HEK293 (cell line): ENCODE measurements around the gene FOXO3.
A peak's percentile ranks its signal among the peaks of the same experiment; 100 is the strongest.

ENCODE experiments used
- CTCF ChIA-PET: fragments of 350-600 bp; formaldehyde crosslinking; extraction: SDS; loops from one replicate; lab custom pipeline; 2021; ENCODE audit warnings: antibody characterized with exemption; lab: Yijun Ruan, JAX
- POLR2A ChIA-PET: fragments of 300-600 bp; formaldehyde crosslinking; extraction: SDS; loops from one replicate; lab custom pipeline; 2020; ENCODE audit warnings: antibody characterized with exemption, inconsistent platforms; lab: Yijun Ruan, JAX
- H3K27ac ChIP-seq: fragments of 200-500 bp; sonication (Bioruptor generic); 2 replicates; pipeline ENCODE4 v1.5.1; 2014; ENCODE audit warnings: low read depth, low read length, control low read depth, inconsistent platforms; ENCODE audit errors: extremely low read depth
- H3K36me3 ChIP-seq, 2 experiments: fragments of 200-500 bp in 1 of 2; sonication (Bioruptor generic) in 1 of 2; 1 replicate in 1 of 2; 2 replicates in 1 of 2; pipeline ENCODE4 v1.5.1; 2014 to 2017; ENCODE audit warnings: inconsistent platforms in 2 of 2, low read length in 2 of 2; ENCODE audit not compliant: control insufficient read depth in 2 of 2, insufficient read depth in 1 of 2
- H3K4me1 ChIP-seq: fragments of 200-500 bp; sonication (Bioruptor generic); 2 replicates; pipeline ENCODE4 v1.5.1; 2014; ENCODE audit warnings: mild to moderate bottlenecking, low read length, inconsistent platforms; ENCODE audit not compliant: control insufficient read depth, insufficient read depth
- H3K4me3 ChIP-seq: 2 replicates; pipeline ENCODE4 v1.5.1; 2011; ENCODE audit warnings: low read depth, mild to moderate bottlenecking, control low read depth, low read length, moderate library complexity
- H3K9me3 ChIP-seq: fragments of 200-500 bp; sonication (Bioruptor generic); 2 replicates; pipeline ENCODE4 v1.5.1; 2014; ENCODE audit warnings: low read depth, low read length, inconsistent platforms; ENCODE audit not compliant: control insufficient read depth, insufficient read depth
- FEZF1 ChIP-seq: fragments of 450-650 bp; formaldehyde crosslinking; IDR thresholded peaks from 2 replicates; pipeline ENCODE4 v1.5.1; 2016; ENCODE audit warnings: missing biosample characterization, missing genetic modification characterization
- IKZF3 ChIP-seq: fragments of 450-650 bp; IDR thresholded peaks from 2 replicates; pipeline ENCODE4 v1.5.0; 2018; ENCODE audit warnings: missing biosample characterization, mild to moderate bottlenecking, missing genetic modification characterization, moderate library complexity
- MZF1 ChIP-seq: fragments of 450-650 bp; formaldehyde crosslinking; IDR thresholded peaks from 2 replicates; pipeline ENCODE4 v1.5.1; 2017; ENCODE audit warnings: missing biosample characterization, missing genetic modification characterization, borderline replicate concordance
- OSR2 ChIP-seq: fragments of 450-650 bp; formaldehyde crosslinking; IDR thresholded peaks from 2 replicates; pipeline ENCODE4 v1.5.1; 2016; ENCODE audit warnings: missing biosample characterization, missing genetic modification characterization
- SCRT1 ChIP-seq: fragments of 450-650 bp; formaldehyde crosslinking; IDR thresholded peaks from 2 replicates; pipeline ENCODE4 v1.5.1; 2016; ENCODE audit warnings: missing biosample characterization, missing genetic modification characterization, borderline replicate concordance
- SP7 ChIP-seq: fragments of 450-650 bp; formaldehyde crosslinking; IDR thresholded peaks from 2 replicates; pipeline ENCODE4 v1.5.1; 2016; ENCODE audit warnings: missing biosample characterization, missing genetic modification characterization
- TRIM28 ChIP-seq: IDR thresholded peaks from 2 replicates; pipeline ENCODE4 v1.6.1; 2011; ENCODE audit warnings: low read length, control low read depth, borderline replicate concordance
- WT1 ChIP-seq: fragments of 450-650 bp; formaldehyde crosslinking; IDR thresholded peaks from 2 replicates; pipeline ENCODE4 v1.5.1; 2016; ENCODE audit warnings: missing biosample characterization, missing genetic modification characterization
- ZBTB17 ChIP-seq: fragments of 450-650 bp; formaldehyde crosslinking; IDR thresholded peaks from 2 replicates; pipeline ENCODE4 v1.5.1; 2016; ENCODE audit warnings: missing biosample characterization, missing genetic modification characterization
- ZFP41 ChIP-seq: fragments of 450-650 bp; formaldehyde crosslinking; IDR thresholded peaks from 2 replicates; pipeline ENCODE4 v1.5.1; 2016; ENCODE audit warnings: missing biosample characterization, missing genetic modification characterization, borderline replicate concordance
- ZNF2 ChIP-seq: fragments of 450-650 bp; formaldehyde crosslinking; IDR thresholded peaks from 2 replicates; pipeline ENCODE4 v1.5.1; 2016; ENCODE audit warnings: missing biosample characterization, missing genetic modification characterization
- ZNF202 ChIP-seq: fragments of 450-650 bp; formaldehyde crosslinking; IDR thresholded peaks from 2 replicates; pipeline ENCODE4 v1.5.1; 2016; ENCODE audit warnings: missing biosample characterization, missing genetic modification characterization, borderline replicate concordance
- ZNF561 ChIP-seq: fragments of 450-650 bp; IDR thresholded peaks from 2 replicates; pipeline ENCODE4 v1.5.1; 2018; ENCODE audit warnings: missing biosample characterization, missing genetic modification characterization, borderline replicate concordance
- ZNF600 ChIP-seq: fragments of 450-650 bp; formaldehyde crosslinking; IDR thresholded peaks from 2 replicates; pipeline ENCODE4 v1.5.1; 2016; ENCODE audit warnings: missing biosample characterization, missing genetic modification characterization
- ZNF692 ChIP-seq: fragments of 450-650 bp; formaldehyde crosslinking; IDR thresholded peaks from 2 replicates; pipeline ENCODE4 v1.5.1; 2016; ENCODE audit warnings: missing biosample characterization, missing genetic modification characterization
- ZNF768 ChIP-seq: fragments of 450-650 bp; formaldehyde crosslinking; IDR thresholded peaks from 2 replicates; pipeline ENCODE4 v1.5.1; 2018; ENCODE audit warnings: missing biosample characterization, mild to moderate bottlenecking, missing genetic modification characterization
- ZNF777 ChIP-seq: fragments of 450-650 bp; formaldehyde crosslinking; IDR thresholded peaks from 2 replicates; pipeline ENCODE4 v1.5.1; 2017; ENCODE audit warnings: missing biosample characterization, missing genetic modification characterization, borderline replicate concordance
- TF ChIP-seq, protein P1 (sequence below): fragments of 450-650 bp; formaldehyde crosslinking; IDR thresholded peaks from 2 replicates; pipeline ENCODE4; 2016; ENCODE audit warnings: missing biosample characterization, missing genetic modification characterization
- TF ChIP-seq, protein P2 (sequence below): fragments of 450-650 bp; formaldehyde crosslinking; IDR thresholded peaks from 2 replicates; pipeline ENCODE4 v1.5.1; 2016; ENCODE audit warnings: missing biosample characterization, missing genetic modification characterization

FOXO3 gene

GRCh38 chr6:108591040-108591816, 30.5 kb downstream of the FOXO3 start (continued):
- TF ChIP-seq, protein P1, sequence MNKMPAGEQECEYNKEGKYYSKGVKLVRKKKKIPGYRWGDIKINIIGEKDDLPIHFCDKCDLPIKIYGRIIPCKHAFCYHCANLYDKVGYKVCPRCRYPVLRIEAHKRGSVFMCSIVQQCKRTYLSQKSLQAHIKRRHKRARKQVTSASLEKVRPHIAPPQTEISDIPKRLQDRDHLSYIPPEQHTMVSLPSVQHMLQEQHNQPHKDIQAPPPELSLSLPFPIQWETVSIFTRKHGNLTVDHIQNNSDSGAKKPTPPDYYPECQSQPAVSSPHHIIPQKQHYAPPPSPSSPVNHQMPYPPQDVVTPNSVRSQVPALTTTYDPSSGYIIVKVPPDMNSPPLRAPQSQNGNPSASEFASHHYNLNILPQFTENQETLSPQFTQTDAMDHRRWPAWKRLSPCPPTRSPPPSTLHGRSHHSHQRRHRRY, result no peak
- TF ChIP-seq ZNF777, result no peak
- TF ChIP-seq, protein P2, sequence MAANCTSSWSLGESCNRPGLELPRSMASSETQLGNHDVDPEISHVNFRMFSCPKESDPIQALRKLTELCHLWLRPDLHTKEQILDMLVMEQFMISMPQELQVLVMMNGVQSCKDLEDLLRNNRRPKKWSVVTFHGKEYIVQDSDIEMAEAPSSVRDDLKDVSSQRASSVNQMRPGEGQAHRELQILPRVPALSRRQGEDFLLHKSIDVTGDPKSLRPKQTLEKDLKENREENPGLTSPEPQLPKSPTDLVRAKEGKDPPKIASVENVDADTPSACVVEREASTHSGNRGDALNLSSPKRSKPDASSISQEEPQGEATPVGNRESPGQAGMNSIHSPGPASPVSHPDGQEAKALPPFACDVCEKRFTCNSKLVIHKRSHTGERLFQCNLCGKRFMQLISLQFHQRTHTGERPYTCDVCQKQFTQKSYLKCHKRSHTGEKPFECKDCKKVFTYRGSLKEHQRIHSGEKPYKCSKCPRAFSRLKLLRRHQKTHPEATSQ (tag by site-specific recombination), result no peak
- TF ChIP-seq ZFP41 (tag by site-specific recombination), result no peak

DNA sequence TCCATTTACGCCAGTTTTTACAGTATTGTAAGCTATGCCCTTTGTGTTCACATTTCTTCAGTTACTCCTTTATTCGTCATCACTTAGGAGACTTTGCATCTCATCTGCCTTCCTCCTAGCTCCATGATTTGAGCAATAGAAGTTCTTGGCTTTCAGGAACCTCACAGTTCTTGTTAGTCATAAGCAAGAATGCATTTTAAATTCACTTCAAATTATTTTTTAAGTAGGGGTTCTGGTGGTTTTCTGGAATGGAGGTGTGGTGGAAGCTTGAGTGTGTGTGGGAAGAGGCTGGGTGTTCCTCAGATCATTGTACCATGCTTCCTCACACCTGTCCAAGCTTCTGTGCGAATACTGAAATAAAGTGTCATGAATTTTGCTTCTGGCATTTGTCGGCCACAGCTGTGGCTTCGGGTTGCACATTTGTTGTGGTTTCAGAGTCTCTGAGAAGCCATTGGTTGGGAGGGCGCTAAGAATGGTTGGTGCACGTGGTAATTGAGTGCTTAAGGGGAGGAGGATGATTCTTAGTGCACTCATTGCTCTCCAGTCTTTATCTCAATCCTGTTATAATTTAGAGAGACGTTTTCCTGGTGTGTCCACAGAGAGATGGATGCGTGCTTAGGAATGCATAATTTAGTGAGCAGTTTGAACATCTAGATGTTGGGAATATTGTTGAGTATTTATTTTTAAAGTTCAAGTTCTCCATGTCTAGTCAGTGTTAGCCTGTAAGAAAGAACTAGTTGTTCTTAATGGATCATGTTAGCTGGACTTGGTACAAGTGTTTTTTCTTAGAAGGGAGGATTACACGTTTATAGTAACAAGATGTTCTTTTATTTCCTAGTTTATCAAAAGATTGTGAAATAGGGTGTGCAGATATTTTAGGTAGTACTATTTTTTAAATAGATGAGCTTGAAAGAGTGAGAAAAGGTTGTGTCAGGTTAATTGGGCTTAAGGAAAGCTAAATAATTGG, 31.9 kb downstream of the FOXO3 start:
- Histone ChIP-seq H3K4me1 (peaks cover 64% of the 10 kb centered on the region), H3K36me3 (peaks cover 0 to 4% of the 10 kb centered on the region in 2 experiments; a peak in 1 of 3 replicates), H3K4me3 (no peak overlapping the region), H3K27ac (no peak overlapping the region), H3K9me3 (no peaks in the 10 kb centered on the region)
- TF ChIP-seq IKZF3 (tag by site-specific recombination), result 0 out of 2 replicates have a peak, but pooled peaks have one; percentile 17
- TF ChIP-seq WT1 (tag by site-specific recombination), result no peak
- TF ChIP-seq SP7 (tag by site-specific recombination), result peak; percentile 42; the same call in 1 of the 2 replicates
- peak; percentile 54 for TF ChIP-seq ZBTB17 (tag by site-specific recombination)
- TF ChIP-seq ZNF692 (tag by site-specific recombination), result no peak
- TF ChIP-seq TRIM28, result peak; percentile 84
- peak; percentile 69 for TF ChIP-seq FEZF1
- peak; percentile 73 for TF ChIP-seq ZNF600
- TF ChIP-seq OSR2, result peak; percentile 86
- peak; percentile 72; the same call in 1 of the 2 replicates for TF ChIP-seq ZNF561 (tag by site-specific recombination)
- TF ChIP-seq ZNF202 (tag by site-specific recombination), result no peak
- no peak for TF ChIP-seq SCRT1 (tag by site-specific recombination)
- TF ChIP-seq ZNF2, result 0 out of 2 replicates have a peak, but pooled peaks have one; percentile 31
- peak; percentile 22; the same call in 1 of the 2 replicates for TF ChIP-seq MZF1 (tag by site-specific recombination)
- no peak for TF ChIP-seq ZNF768 (tag by site-specific recombination)
- ChIA-PET CTCF (interaction anchor here (0.7 to 1.2 kb wide), 3 partner anchors 16 to 346 kb away, joined by 3 to 6 read pairs (median 4); no protein-coding TSS in a partner anchor), POLR2A (interaction anchor here (0.5 to 2.2 kb wide), 3 partner anchors 14 to 34 kb away, joined by 3 to 14 read pairs (median 3); partner anchors contain the start of gene FOXO3)
